Smooth muscle cell of the brain vasculature (primary cell): ENCODE measurements around the gene CFAP410.
"Not testable (repeated sequence)": the region's sequence is repeated elsewhere in the genome, so short reads cannot be mapped to it uniquely, and the experiment has no call there.

Experiments used
- DNase-seq: peaks from one replicate; pipeline ENCODE4 v3.0.0-alpha.2; 2012; ENCODE audit warnings: low read depth, low spot score

CFAP410 gene

GRCh38 chr21:44286716-44287632 lies 52.2 kb downstream of the CFAP410 start:
- DNase-seq = no peak

GRCh38 chr21:44286086-44286715 lies 53.0 kb downstream of the CFAP410 start:
- DNase-seq = no peak

- no peak for DNase-seq
Measured at GRCh38 chr21:44285138-44285992, 53.8 kb downstream of the CFAP410 start, which contains the start of gene AIRE. TSS of gene AIRE (plus strand) at chr21:44285876. CDS start at chr21:44286007, 131 bp downstream.

- DNase-seq = no peak
Measured at GRCh38 chr21:44283948-44284347, 55.2 kb downstream of the CFAP410 start.

GRCh38 chr21:44283211-44283785 lies 55.9 kb downstream of the CFAP410 start:
- not testable (repeated sequence) for DNase-seq

GRCh38 chr21:44282370-44282769 lies 56.8 kb downstream of the CFAP410 start:
- DNase-seq = no peak

GRCh38 chr21:44281801-44282200 lies 57.4 kb downstream of the CFAP410 start:
- DNase-seq = no peak

GRCh38 chr21:44279354-44280260 lies 59.6 kb downstream of the CFAP410 start:
- DNase-seq = no peak
